IMR-90 (cell line): Measurements from ENCODE around the gene RPS6KL1. TPM values are rescaled to one million over a fixed set of nuclear protein-coding genes. Genes with fewer than 3 reads are reported as not detected.

Source experiments
- ATAC-seq: fragments of 200-7000 bp; cut with Tn5 transposase; 2 replicates; pipeline ENCODE4 v1.9.1; 2020; ENCODE audit warnings: low read depth, mild to moderate bottlenecking, moderate library complexity
- BruUV-seq: library from RNA; stranded (reverse); fragments of 400-500 nt; replicated peaks from 2 replicates; lab custom pipeline; 2021; lab: Mats Ljungman, UMichigan
- CTCF ChIA-PET: fragments of 300-600 bp; formaldehyde crosslinking; extraction: SDS; loops from one replicate; lab custom pipeline; 2021; ENCODE audit warnings: antibody characterized with exemption; lab: Yijun Ruan, JAX
- POLR2A ChIA-PET: fragments of 300-600 bp; sonication (Branson Sonifier 250); formaldehyde crosslinking; loops from one replicate; lab custom pipeline; 2022; ENCODE audit warnings: antibody characterized with exemption; ENCODE audit not compliant: unreplicated experiment; lab: Charles Lee
- DNase-seq: peaks from one replicate; pipeline ENCODE4 v3.0.0; 2013
- H2AFZ ChIP-seq: replicated peaks from 2 replicates; pipeline ENCODE3; 2013; ENCODE audit warnings: low read length, mild to moderate bottlenecking; ENCODE audit not compliant: poor library complexity
- H2AK5ac ChIP-seq: 2 replicates; pipeline ENCODE4 v1.6.1; 2013; ENCODE audit warnings: low read depth, low read length, inconsistent platforms
- H2AK9ac ChIP-seq: replicated peaks from 2 replicates; pipeline ENCODE3; 2013; ENCODE audit warnings: mild to moderate bottlenecking, low read depth, low read length, moderate library complexity; ENCODE audit not compliant: poor library complexity
- H2BK120ac ChIP-seq: 2 replicates; pipeline ENCODE4 v1.6.1; 2013; ENCODE audit warnings: low read depth, low read length, inconsistent platforms
- H2BK15ac ChIP-seq: 3 replicates; pipeline ENCODE4 v1.6.1; 2013; ENCODE audit warnings: low read depth, low read length, inconsistent platforms
- H2BK20ac ChIP-seq: 2 replicates; pipeline ENCODE4 v1.6.1; 2013; ENCODE audit warnings: low read depth, mild to moderate bottlenecking, inconsistent platforms, low read length, moderate library complexity
- H2BK5ac ChIP-seq: 2 replicates; pipeline ENCODE4 v1.6.1; 2013; ENCODE audit warnings: mild to moderate bottlenecking, low read depth, low read length, inconsistent platforms; ENCODE audit not compliant: poor library complexity, severe bottlenecking
- H3K14ac ChIP-seq: replicated peaks from 2 replicates; pipeline ENCODE4 v1.6.1; 2013; ENCODE audit warnings: low read depth, low read length, inconsistent platforms
- H3K18ac ChIP-seq: 2 replicates; pipeline ENCODE4 v1.6.1; 2013; ENCODE audit warnings: low read depth, low read length, control low read depth
- H3K23ac ChIP-seq: 2 replicates; pipeline ENCODE4 v1.6.1; 2013; ENCODE audit warnings: low read depth, low read length, inconsistent platforms
- H3K27ac ChIP-seq: 2 replicates; pipeline ENCODE4 v1.5.1; 2013; ENCODE audit warnings: mild to moderate bottlenecking, control low read depth, low read length; ENCODE audit not compliant: insufficient read depth
- H3K27me3 ChIP-seq: 2 replicates; pipeline ENCODE4 v1.6.1; 2013; ENCODE audit warnings: low read length; ENCODE audit not compliant: control insufficient read depth, insufficient read depth
- H3K36me3 ChIP-seq: 2 replicates; pipeline ENCODE4 v1.6.1; 2013; ENCODE audit warnings: low read length, mixed read lengths; ENCODE audit not compliant: control insufficient read depth, insufficient read depth
- H3K4ac ChIP-seq: 2 replicates; pipeline ENCODE4 v1.6.1; 2013; ENCODE audit warnings: low read depth, low read length, inconsistent platforms
- H3K4me1 ChIP-seq: 2 replicates; pipeline ENCODE4 v1.6.1; 2013; ENCODE audit warnings: low read length, mixed read lengths; ENCODE audit not compliant: control insufficient read depth, insufficient read depth
- H3K4me2 ChIP-seq: 2 replicates; pipeline ENCODE4 v1.6.1; 2013; ENCODE audit warnings: low read depth, mild to moderate bottlenecking, control low read depth, low read length, moderate library complexity
- H3K4me3 ChIP-seq: 2 replicates; pipeline ENCODE4 v1.5.1; 2013; ENCODE audit warnings: low read depth, mild to moderate bottlenecking, control low read depth, low read length, moderate library complexity; ENCODE audit not compliant: insufficient read depth
- H3K56ac ChIP-seq: 2 replicates; pipeline ENCODE4 v1.6.1; 2013; ENCODE audit warnings: low read length, inconsistent platforms; ENCODE audit not compliant: insufficient read depth; ENCODE audit errors: extremely low read depth
- H3K79me1 ChIP-seq, 2 experiments: 2 replicates each; pipeline ENCODE4 v1.6.1; 2013; ENCODE audit warnings: low read length in 2 of 2, inconsistent platforms in 1 of 2, low read depth in 1 of 2
- H3K9ac ChIP-seq: 2 replicates; pipeline ENCODE4 v1.6.1; 2013; ENCODE audit warnings: low read depth, low read length, control low read depth
- H3K9me1 ChIP-seq: 2 replicates; pipeline ENCODE4 v1.6.1; 2013; ENCODE audit warnings: low read length, inconsistent platforms; ENCODE audit not compliant: insufficient read depth
- H3K9me3 ChIP-seq: 2 replicates; pipeline ENCODE4 v1.6.1; 2013; ENCODE audit warnings: low read length; ENCODE audit not compliant: control insufficient read depth, insufficient read depth
- H4K20me1 ChIP-seq: 2 replicates; pipeline ENCODE4 v1.6.1; 2013; ENCODE audit warnings: low read length, inconsistent platforms; ENCODE audit not compliant: insufficient read depth
- H4K5ac ChIP-seq: 2 replicates; pipeline ENCODE4 v1.6.1; 2013; ENCODE audit warnings: mild to moderate bottlenecking, low read depth, low read length, control low read depth
- H4K8ac ChIP-seq, 2 experiments: 2 replicates each; pipeline ENCODE4 v1.6.1; 2013; ENCODE audit warnings: low read depth in 2 of 2, low read length in 2 of 2, control low read depth in 1 of 2, inconsistent platforms in 1 of 2
- H4K91ac ChIP-seq: 2 replicates; pipeline ENCODE4 v1.6.1; 2013; ENCODE audit warnings: low read depth, low read length, inconsistent platforms; ENCODE audit not compliant: insufficient read depth
- BHLHE40 ChIP-seq: fragments of 150-350 bp; IDR thresholded peaks from 2 replicates; pipeline ENCODE4 v1.6.1; 2016; ENCODE audit warnings: mild to moderate bottlenecking, low read depth, low read length
- CEBPB ChIP-seq: IDR thresholded peaks from 2 replicates; pipeline ENCODE4 v1.6.1; 2012; ENCODE audit warnings: low read depth, low read length, improper control_type of control experiment
- CHD1 ChIP-seq: IDR thresholded peaks from 2 replicates; pipeline ENCODE4 v1.6.1; 2012; ENCODE audit warnings: low read depth, low read length, improper control_type of control experiment
- FOS ChIP-seq: fragments of 150-350 bp; IDR thresholded peaks from 2 replicates; pipeline ENCODE4 v1.6.1; 2016; ENCODE audit warnings: low read depth, low read length
- MAFK ChIP-seq: IDR thresholded peaks from 2 replicates; pipeline ENCODE4 v1.6.1; 2012; ENCODE audit warnings: low read depth, low read length, improper control_type of control experiment
- MAZ ChIP-seq: IDR thresholded peaks from 2 replicates; pipeline ENCODE4 v1.6.1; 2012; ENCODE audit warnings: low read depth, mild to moderate bottlenecking, low read length, improper control_type of control experiment, moderate library complexity, borderline replicate concordance
- MXI1 ChIP-seq: IDR thresholded peaks from 2 replicates; pipeline ENCODE4 v1.6.1; 2012; ENCODE audit warnings: low read depth, mild to moderate bottlenecking, low read length, moderate library complexity, borderline replicate concordance
- NFE2L2 ChIP-seq: fragments of 150-350 bp; IDR thresholded peaks from 2 replicates; pipeline ENCODE4 v1.6.1; 2016; ENCODE audit warnings: low read depth, mild to moderate bottlenecking, low read length
- POLR2A ChIP-seq: IDR thresholded peaks from 2 replicates; pipeline ENCODE4 v1.6.1; 2012; ENCODE audit warnings: mild to moderate bottlenecking, low read depth, low read length
- RAD21 ChIP-seq: IDR thresholded peaks from 2 replicates; pipeline ENCODE4 v1.6.1; 2012; ENCODE audit warnings: low read length, improper control_type of control experiment
- RFX5 ChIP-seq: IDR thresholded peaks from 2 replicates; pipeline ENCODE4 v1.8.0; 2012; ENCODE audit warnings: low read depth, mild to moderate bottlenecking, low read length, moderate library complexity
- SMC3 ChIP-seq: fragments of 150-350 bp; IDR thresholded peaks from 2 replicates; pipeline ENCODE4 v1.6.1; 2016; ENCODE audit warnings: low read depth, mild to moderate bottlenecking, antibody characterized with exemption, low read length, moderate library complexity
- WGBS, 2 experiments: methylation state at CpG; one replicate each; pipeline versions ENCODE4 v1.1.5 to v1.1.7; 2013; ENCODE audit warnings: missing lambda C conversion rate in 2 of 2; ENCODE audit not compliant: insufficient read length in 1 of 2; ENCODE audit errors: extremely low coverage in 2 of 2; 5-methylcytosine and 5-hydroxymethylcytosine counted together
- dilution Hi-C: fragments of 300-500 bp; cut with HindIII; formaldehyde crosslinking; loops from one replicate; pipeline ENCODE4 v1.14.3; 2018; ENCODE audit warnings: low sequenced_read_pairs; ENCODE audit not compliant: unreplicated experiment
- in situ Hi-C: fragments of 300-500 bp; cut with MboI; formaldehyde crosslinking; loops from 3 replicates; pipeline ENCODE4 v1.14.3; 2019; ENCODE audit warnings: low sequenced_read_pairs, inconsistent platforms, mixed read lengths
- intact Hi-C: fragments of 100-400 bp; cut with micrococcal nuclease; formaldehyde crosslinking; loops from 2 replicates; pipeline ENCODE4 v1.10.0; 2022
- polyA plus RNA-seq, 3 experiments: library from polyadenylated mRNA; depleted of rRNA; stranded (reverse); fragments of >200 nt; gene quantifications; 2 replicates each; pipeline ENCODE4 v1.2.3, GENCODE V29; 2012; ENCODE audit warnings: low replicate concordance in 1 of 3
- total RNA-seq: library from RNA; depleted of rRNA; stranded (reverse); fragments of >200 nt; gene quantifications from 2 replicates; pipeline ENCODE4 v1.2.3, GENCODE V29; 2012
- TF ChIP-seq, protein P1 (sequence below): conservative IDR thresholded peaks from 2 replicates; pipeline ENCODE4 v1.5.1; 2012; ENCODE audit warnings: mild to moderate bottlenecking, low read depth, low read length, improper control_type of control experiment

The RPS6KL1 gene
- total and polyA plus RNA-seq, 2 of the 4 experiments (the other 2 are of a cell fraction) = 0.72 to 1.7 TPM

DNA sequence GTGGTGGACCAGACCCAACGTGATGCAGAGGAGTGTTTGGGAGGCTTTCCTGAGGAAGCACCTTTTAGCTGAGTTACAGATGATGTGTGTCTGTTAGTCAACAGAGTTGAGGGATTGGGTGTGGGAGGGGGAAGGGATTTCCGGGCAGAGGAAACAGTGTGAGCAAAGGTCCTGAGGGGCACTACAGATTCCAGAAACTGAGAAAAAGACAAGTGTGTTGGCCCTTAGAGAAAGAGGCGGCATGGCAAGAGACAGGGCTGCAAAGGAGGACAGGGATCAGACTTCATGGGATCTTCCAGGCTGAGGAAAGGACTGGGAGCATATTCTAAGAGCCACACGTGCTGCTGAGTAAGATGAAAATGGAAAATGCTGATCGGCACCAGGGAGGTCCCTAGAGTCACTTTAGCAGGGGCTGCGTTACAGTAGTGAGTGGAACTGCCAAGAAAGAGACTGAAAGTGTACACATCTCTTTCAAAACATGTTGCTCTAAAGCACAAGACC, 9.4 kb upstream of the RPS6KL1 start:
- H3K36me3 ChIP-seq = no peaks in the 10 kb centered on the region
- no TSS peak for BruUV-seq
- no peak overlapping the region for H3K56ac ChIP-seq
- peaks cover 1% of the 10 kb centered on the region; the same call in 1 of the 2 replicates for H3K27me3 ChIP-seq
- TF ChIP-seq BHLHE40 (no peak), RAD21 (no peak), MXI1 (no peak), MAFK (no peak), CEBPB (no peak), RFX5 (no peak), MAZ (no peak), NFE2L2 (no peak), FOS (no peak), CHD1 (no peak), SMC3 (no peak), POLR2A (no peak)
- TF ChIP-seq, protein P1, sequence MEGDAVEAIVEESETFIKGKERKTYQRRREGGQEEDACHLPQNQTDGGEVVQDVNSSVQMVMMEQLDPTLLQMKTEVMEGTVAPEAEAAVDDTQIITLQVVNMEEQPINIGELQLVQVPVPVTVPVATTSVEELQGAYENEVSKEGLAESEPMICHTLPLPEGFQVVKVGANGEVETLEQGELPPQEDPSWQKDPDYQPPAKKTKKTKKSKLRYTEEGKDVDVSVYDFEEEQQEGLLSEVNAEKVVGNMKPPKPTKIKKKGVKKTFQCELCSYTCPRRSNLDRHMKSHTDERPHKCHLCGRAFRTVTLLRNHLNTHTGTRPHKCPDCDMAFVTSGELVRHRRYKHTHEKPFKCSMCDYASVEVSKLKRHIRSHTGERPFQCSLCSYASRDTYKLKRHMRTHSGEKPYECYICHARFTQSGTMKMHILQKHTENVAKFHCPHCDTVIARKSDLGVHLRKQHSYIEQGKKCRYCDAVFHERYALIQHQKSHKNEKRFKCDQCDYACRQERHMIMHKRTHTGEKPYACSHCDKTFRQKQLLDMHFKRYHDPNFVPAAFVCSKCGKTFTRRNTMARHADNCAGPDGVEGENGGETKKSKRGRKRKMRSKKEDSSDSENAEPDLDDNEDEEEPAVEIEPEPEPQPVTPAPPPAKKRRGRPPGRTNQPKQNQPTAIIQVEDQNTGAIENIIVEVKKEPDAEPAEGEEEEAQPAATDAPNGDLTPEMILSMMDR = no peak
- DNase-seq (no peak), ATAC-seq (no peak; the same call in 1 of the 2 replicates)
- H3K4me3 ChIP-seq = no peak overlapping the region
- no peak overlapping the region for H3K27ac ChIP-seq
- H3K18ac ChIP-seq = no peak overlapping the region
- H2BK15ac ChIP-seq = peak overlapping the region; percentile 33; the same call in 1 of the 3 replicates
- H4K8ac ChIP-seq = no peak overlapping the region
- intact Hi-C loops = no loop called here
- H3K4ac ChIP-seq = no peak overlapping the region
- 0 out of 2 replicates have a peak, but pooled peaks cover 5% of the 10 kb centered on the region for H3K9me1 ChIP-seq
- no peak overlapping the region for H2BK5ac ChIP-seq
- no peak overlapping the region for H4K91ac ChIP-seq
- in situ Hi-C loops = no loop called here
- ChIA-PET CTCF (no interaction called here), POLR2A (no interaction called here)
- H4K20me1 ChIP-seq = no peaks in the 10 kb centered on the region
- peak overlapping the region; percentile 77 for H3K23ac ChIP-seq
- H3K4me2 ChIP-seq = no peak overlapping the region
- H3K9ac ChIP-seq = no peak overlapping the region
- no peak overlapping the region for H4K5ac ChIP-seq
- no peak overlapping the region for H2BK120ac ChIP-seq
- H3K14ac ChIP-seq = peak overlapping the region; percentile 58
- H3K4me1 ChIP-seq = peaks cover 13% of the 10 kb centered on the region; the same call in 1 of the 2 replicates
- WGBS, 2 experiments = 49% methylated on average over 3 of the region's 6 CpGs; no CpG with 5 or more reads in 1 of the 2 experiments
- 0 out of 2 replicates have a peak overlapping the region, but pooled peaks have one; percentile 15 for H2AK5ac ChIP-seq
- no peak overlapping the region for H2AK9ac ChIP-seq
- H3K79me1 ChIP-seq = no peaks in the 10 kb centered on the region
- dilution Hi-C loops = no loop called here
- H3K9me3 ChIP-seq = no peaks in the 10 kb centered on the region
- H2BK20ac ChIP-seq = 0 out of 2 replicates have a peak overlapping the region, but pooled peaks have one; percentile 7
- peak overlapping the region; percentile 62 for H2AFZ ChIP-seq
